ENCODE results near the gene ECI1.
A peak's percentile ranks its signal among the peaks of the same experiment; 100 is the strongest.

Gene ECI1

DNA sequence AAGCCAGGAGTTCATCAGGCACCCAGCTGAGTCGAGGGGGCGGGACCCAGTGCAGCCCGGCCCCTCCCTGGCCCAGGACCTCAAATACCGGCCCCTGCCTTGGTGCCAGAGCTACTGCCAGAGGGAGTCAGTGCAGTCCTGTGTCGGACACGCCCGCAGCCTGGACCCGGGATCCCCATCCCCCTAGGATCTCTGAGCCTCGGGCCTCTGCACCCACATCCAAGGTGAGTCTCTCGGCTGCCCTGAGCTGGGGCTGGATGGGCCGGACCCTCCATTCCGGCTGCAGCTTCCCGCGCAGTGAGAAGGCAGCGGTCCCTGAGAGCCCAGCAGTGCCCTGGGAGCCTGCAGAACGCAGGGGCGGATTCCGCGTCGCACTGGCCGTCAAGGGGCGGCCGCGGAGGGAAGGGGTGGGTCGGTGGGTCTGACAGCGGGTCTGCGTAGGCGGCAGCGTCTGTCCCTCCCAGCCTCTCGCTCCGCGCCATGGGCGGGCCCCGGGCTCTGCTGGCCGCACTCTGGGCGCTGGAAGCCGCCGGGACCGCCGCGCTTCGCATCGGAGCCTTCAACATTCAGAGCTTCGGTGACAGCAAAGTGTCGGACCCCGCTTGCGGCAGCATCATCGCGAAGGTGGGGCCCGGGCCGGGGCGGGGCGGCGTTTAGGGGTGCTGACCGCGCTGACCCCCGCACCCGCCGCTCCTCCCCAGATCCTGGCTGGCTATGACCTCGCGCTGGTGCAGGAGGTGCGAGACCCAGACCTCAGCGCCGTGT lies 14.9 kb downstream of the ECI1 start, which contains the start of gene DNASE1L2:
Gene DNASE1L2 (plus strand): TSS at position 108 of the 765 bp plus-strand sequence. CDS start 373 bp downstream, at position 481.
- no peak for DNase-seq (ENCODE audit: low spot score in 2 of 2)
- H3K27me3 Mint-ChIP-seq: no peaks in the 10 kb centered on the region
- H3K27ac Mint-ChIP-seq: no peak within 1 kb of the TSS
- ATAC-seq (ENCODE audit: low read depth): no peak
- H3K9me3 Mint-ChIP-seq: no peaks in the 10 kb centered on the region
- no peak within 1 kb of the TSS for H3K4me3 Mint-ChIP-seq
- no peaks in the 10 kb centered on the region for H3K4me1 Mint-ChIP-seq
- peaks cover 14% of the 10 kb centered on the region for H3K36me3 Mint-ChIP-seq

DNA sequence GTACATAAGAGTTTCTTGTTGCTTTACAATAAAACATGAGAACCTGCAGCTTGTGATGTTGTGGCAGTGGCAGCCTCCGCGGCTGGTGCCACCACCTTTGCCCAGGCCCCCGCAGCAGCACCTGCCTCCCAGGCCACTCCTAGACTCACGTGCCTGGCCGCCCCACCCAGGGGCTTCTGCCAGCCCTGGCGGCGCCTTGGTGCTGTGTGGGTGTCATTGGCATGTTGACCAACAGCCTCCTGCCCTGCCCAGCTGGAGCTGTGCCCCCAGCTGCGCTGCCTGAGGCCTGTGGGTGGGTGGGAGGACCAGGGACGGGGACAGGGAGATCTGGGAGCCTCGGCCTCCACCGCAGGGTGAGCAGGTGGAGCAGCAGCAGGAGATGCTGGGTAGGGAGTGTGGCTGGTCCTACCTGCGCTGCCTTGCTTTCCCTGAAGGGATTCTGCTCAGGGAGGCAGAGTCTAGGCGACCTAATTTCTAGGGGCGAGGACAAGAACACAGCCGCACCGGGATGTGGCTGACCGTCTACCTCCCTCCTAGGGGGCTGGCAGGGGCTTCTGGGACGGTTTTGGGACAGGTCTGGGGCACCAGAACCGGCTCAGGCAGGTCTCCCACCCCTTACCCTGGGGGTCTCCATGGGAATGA lies 15.6 kb downstream of the ECI1 start:
- ATAC-seq (ENCODE audit: low read depth) (no peak), DNase-seq (ENCODE audit: low spot score in 2 of 2) (no peak)
- Mint-ChIP-seq H3K27ac (no peak overlapping the region), H3K4me3 (no peak overlapping the region), H3K4me1 (no peaks in the 10 kb centered on the region), H3K9me3 (no peaks in the 10 kb centered on the region), H3K36me3 (peaks cover 14% of the 10 kb centered on the region), H3K27me3 (no peaks in the 10 kb centered on the region)

DNA sequence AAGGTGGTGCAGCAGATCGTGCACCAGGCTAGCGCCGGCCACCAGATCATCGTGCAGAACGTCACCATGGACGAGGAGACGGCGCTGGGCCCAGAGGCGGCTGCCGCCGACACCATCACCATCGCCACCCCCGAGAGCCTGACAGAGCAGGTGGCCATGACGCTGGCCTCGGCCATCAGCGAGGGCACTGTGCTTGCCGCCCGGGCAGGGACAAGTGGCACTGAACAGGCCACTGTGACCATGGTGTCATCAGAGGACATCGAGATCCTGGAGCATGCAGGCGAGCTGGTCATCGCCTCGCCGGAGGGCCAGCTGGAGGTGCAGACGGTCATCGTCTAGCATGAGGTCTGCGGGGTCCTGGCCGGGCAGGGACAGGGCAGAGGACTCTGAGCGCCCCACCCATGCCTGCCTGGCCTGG lies 16.1 kb downstream of the ECI1 start:
- Mint-ChIP-seq H3K4me3 (no peak overlapping the region), H3K27ac (no peak overlapping the region), H3K27me3 (no peaks in the 10 kb centered on the region), H3K36me3 (peaks cover 16% of the 10 kb centered on the region), H3K4me1 (no peaks in the 10 kb centered on the region), H3K9me3 (no peaks in the 10 kb centered on the region)
- no peak for ATAC-seq (ENCODE audit: low read depth)
- DNase-seq (ENCODE audit: low spot score in 2 of 2): no peak

DNA sequence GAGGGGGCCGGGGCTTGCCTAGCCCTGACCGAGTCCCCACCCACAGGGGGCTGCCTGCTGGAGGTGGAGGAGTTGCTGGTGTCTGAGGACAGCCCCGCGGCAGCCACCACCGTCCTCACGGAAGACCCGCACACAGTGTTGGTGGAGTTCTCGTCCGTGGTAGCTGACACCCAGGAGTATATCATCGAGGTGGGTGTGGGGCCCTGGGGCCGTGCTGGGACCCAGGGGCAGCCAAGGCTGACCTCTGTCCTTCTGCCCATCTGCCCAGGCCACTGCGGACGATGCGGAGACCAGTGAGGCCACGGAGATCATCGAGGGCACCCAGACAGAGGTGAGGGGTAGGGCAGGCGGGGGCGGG lies 16.6 kb downstream of the ECI1 start:
- Mint-ChIP-seq H3K4me1 (no peaks in the 10 kb centered on the region), H3K27me3 (no peaks in the 10 kb centered on the region), H3K36me3 (peaks cover 20% of the 10 kb centered on the region), H3K4me3 (no peak overlapping the region), H3K27ac (no peak overlapping the region), H3K9me3 (no peaks in the 10 kb centered on the region)
- no peak for DNase-seq (ENCODE audit: low spot score in 2 of 2)
- no peak for ATAC-seq (ENCODE audit: low read depth)

DNA sequence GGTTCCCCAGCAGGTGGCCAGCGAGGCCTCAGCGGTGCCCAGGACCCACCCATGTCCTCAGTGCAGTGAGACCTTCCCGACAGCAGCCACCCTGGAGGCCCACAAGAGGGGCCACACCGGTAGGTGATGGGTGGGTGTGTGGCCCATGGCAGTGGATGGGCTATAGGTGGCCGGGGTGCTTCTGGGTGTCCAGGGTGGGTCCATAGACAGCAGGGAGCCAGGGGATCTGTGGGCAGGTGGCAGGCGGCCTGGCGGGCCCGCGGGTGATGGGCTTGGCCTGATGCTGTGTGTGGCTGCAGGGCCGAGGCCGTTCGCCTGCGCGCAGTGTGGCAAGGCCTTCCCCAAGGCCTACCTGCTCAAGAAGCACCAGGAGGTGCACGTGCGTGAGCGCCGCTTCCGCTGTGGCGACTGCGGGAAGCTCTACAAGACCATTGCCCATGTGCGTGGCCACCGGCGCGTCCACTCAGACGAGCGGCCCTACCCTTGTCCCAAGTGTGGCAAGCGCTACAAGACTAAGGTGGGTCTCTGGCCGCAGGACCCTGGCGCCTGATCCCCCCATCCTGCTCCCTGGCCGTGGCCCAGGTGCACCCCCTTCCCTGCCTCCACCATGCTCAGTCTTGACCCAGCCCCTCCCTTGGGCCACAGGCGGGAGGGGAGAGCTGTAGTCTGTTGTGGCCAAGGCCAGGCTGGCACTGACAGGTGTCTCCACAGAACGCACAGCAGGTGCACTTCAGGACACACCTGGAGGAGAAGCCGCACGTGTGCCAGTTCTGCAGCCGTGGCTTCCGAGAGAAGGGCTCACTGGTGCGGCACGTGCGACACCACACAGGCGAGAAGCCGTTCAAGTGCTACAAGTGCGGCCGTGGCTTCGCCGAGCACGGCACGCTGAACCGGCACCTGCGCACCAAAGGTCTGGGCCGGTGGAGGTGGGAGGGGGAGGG lies 17.2 kb downstream of the ECI1 start:
- ATAC-seq (ENCODE audit: low read depth): peak; percentile 38
- Mint-ChIP-seq H3K27ac (no peak overlapping the region), H3K27me3 (no peaks in the 10 kb centered on the region)

DNA sequence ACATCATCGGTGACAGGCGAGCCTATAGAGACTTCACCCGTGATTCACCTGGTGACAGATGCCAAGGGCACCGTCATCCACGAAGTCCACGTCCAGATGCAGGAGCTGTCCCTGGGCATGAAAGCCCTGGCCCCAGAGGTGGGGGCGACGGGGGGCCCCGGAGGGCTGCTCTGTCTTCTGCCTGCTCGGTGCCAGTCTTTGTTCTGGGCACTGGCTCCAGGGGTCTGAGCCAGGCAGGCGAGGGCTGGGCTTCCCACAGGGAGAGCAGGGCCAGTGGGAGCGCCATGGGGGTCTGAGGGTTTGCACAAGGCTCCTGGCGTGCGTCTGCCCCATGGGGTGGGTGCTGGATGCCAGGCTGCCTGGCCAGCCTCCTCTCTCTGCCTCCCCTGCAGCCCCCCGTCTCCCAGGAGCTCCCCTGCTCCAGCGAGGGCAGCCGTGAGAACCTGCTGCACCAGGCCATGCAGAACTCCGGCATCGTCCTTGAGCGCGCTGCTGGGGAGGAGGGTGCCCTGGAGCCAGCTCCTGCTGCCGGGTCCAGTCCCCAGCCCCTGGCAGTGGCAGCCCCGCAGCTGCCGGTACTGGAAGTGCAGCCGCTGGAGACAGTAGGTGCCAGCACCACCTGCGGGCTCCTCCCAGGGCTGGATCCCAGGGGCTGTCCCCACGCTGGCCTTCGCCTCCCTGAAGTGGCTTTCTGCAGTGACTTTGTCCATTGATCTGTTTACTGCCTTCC lies 18.2 kb downstream of the ECI1 start:
- ATAC-seq (ENCODE audit: low read depth) (no peak), DNase-seq (ENCODE audit: low spot score in 2 of 2) (no peak)
- Mint-ChIP-seq H3K9me3 (no peaks in the 10 kb centered on the region), H3K36me3 (peaks cover 22% of the 10 kb centered on the region), H3K4me1 (no peaks in the 10 kb centered on the region), H3K27ac (no peak overlapping the region), H3K27me3 (no peaks in the 10 kb centered on the region), H3K4me3 (no peak overlapping the region)

More for the DNA sequence above, 17.2 kb downstream of the ECI1 start:
- no peak for DNase-seq (ENCODE audit: low spot score in 2 of 2)
- H3K36me3 Mint-ChIP-seq: peaks cover 21% of the 10 kb centered on the region
- H3K9me3 Mint-ChIP-seq: no peaks in the 10 kb centered on the region
- no peaks in the 10 kb centered on the region for H3K4me1 Mint-ChIP-seq
- no peak overlapping the region for H3K4me3 Mint-ChIP-seq

DNA sequence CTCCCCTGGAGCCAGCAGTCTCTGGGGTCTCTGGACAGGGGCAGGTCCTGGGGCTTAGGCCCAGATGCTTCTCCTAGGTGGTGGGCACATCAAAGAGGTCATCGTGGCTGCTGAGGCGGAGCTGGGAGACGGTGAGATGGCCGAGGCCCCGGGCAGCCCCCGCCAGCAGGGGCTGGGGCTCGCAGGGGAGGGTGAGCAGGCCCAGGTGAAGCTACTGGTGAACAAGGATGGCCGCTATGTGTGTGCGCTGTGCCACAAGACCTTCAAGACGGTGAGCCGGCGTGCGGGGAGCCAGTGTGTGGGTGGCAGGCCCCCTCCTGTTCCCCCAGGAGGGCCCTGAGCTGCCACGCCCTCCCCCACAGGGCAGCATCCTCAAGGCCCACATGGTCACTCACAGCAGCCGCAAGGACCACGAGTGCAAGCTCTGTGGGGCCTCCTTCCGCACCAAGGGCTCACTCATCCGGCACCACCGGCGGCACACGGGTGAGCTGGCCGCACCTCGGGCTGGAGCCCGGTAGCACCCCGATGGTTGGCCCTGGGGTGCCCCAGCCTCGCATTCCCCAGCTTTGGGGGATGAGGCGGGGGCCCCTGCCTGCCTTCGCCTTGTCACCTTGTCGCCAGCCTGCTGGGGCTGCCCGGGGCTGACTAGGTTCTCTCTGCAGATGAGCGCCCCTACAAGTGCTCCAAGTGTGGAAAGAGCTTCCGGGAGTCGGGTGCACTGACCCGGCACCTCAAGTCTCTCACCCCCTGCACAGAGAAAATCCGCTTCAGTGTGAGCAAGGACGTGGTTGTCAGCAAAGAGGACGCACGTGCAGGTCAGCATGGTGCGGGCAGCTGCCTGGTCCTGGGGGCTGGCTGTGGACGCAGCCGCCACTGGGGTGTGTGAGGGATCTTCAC lies 19.0 kb downstream of the ECI1 start:
- H3K36me3 Mint-ChIP-seq: peaks cover 22% of the 10 kb centered on the region
- H3K27me3 Mint-ChIP-seq: no peaks in the 10 kb centered on the region
- DNase-seq (ENCODE audit: low spot score in 2 of 2) (no peak), ATAC-seq (ENCODE audit: low read depth) (no peak)
- no peak overlapping the region for H3K4me3 Mint-ChIP-seq
- no peaks in the 10 kb centered on the region for H3K9me3 Mint-ChIP-seq
- H3K27ac Mint-ChIP-seq: no peak overlapping the region
- H3K4me1 Mint-ChIP-seq: no peaks in the 10 kb centered on the region

DNA sequence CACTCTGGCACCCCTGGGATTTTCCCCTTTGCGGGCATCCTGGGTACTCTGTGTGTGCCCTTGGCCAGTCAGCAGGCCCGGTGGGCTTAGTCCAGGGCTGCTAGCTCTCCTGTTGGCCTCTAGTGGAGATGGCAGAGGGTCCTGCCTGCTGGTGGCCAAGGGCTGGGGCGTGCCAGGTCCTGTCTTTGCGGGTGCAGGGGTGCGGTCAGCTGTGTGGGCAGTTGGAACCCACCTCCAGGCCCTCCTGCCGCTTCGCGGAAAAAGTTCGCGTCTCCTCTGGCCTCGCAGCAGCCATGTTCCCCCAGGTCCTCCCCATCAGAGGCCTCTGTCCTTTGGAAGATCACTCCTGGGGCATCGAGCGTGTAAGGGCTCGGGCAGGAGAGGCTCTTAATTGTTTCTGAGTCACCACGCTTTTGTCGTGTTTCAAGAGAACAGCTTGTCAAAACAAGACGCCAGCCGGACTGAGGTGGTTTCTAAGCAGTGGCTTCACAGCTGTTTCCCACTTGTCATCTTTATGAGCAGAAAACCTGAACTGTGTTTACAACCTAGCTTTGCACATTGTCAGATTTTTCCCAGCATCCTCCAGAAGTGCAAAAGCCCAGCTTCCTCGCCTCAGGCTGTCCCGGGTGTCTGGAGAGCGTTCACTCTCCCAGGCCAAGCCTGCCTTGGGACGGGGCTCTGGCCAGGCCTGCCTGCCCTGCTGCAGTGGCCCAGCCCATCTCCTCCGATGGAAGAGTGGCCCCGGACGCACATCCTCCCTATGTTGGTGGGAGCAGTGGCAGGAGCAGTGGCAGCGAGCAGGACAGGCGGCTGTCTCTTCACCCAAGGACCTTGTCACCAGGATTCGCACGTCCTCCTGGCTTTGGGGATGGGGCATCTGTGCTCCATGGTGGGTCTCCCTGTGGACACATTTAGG lies 20.1 kb downstream of the ECI1 start:
- no peak overlapping the region for H3K27ac Mint-ChIP-seq
- no peak for DNase-seq (ENCODE audit: low spot score in 2 of 2)
- no peaks in the 10 kb centered on the region for H3K9me3 Mint-ChIP-seq
- H3K36me3 Mint-ChIP-seq: peaks cover 24% of the 10 kb centered on the region
- H3K4me1 Mint-ChIP-seq: peaks cover 3% of the 10 kb centered on the region
- H3K27me3 Mint-ChIP-seq: no peaks in the 10 kb centered on the region
- no peak overlapping the region for H3K4me3 Mint-ChIP-seq
- no peak for ATAC-seq (ENCODE audit: low read depth)

DNA sequence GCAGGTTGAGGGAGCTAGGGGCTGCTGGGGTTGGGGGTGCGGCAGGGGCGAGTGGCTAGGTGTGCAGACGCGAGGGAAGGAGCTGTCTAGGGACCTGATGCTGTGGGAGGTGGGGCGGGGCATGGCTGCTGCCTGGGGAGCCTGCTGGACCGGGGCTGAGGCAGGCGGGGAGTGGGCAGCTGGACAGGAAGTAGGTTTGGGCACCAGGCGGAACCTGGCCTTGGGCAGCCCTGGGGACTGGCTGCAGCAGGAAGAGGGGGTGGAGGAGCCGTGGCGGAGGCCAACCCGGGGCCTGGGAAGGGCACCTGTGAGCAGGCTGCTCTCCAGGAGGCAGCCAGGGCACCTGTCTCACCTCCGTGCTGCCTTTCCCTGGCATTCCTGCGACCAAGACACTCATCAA lies 21.0 kb downstream of the ECI1 start:
- Mint-ChIP-seq H3K36me3 (peaks cover 23% of the 10 kb centered on the region), H3K4me1 (peaks cover 7% of the 10 kb centered on the region), H3K4me3 (no peak overlapping the region), H3K9me3 (no peaks in the 10 kb centered on the region), H3K27ac (no peak overlapping the region), H3K27me3 (no peaks in the 10 kb centered on the region)
- ATAC-seq (ENCODE audit: low read depth) (no peak), DNase-seq (ENCODE audit: low spot score in 2 of 2) (no peak)

DNA sequence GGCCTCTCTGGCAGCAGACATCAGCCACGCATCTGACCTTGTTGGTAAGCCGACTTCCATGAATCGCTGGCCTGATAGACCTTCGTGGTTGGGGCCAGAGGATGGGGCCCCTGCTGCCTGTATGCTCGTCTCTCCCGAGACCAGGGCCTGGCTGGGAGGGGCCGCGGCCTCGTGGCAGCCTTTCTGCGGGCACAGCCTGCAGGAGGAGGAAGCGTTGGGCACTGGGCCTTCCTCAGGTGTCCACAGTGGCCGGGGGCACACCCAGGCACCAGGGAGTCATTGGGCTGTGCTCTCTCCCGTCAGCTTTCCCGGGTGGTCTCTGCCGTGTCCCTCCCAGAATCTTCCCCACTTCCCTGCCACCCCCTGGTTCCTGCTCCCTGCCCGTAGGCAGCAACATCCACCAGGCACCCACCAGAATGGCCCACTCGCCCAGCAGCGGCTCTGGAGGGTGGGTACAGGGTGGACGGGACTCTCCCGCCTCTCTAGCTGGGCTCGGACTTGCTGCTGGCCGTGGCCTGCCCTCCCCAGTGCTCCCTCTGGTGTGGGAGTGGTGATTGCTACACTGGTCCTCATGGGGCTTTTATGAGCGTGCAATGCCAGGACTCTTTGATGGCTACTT lies 21.6 kb downstream of the ECI1 start:
- H3K27me3 Mint-ChIP-seq: no peaks in the 10 kb centered on the region
- no peak overlapping the region for H3K4me3 Mint-ChIP-seq
- no peak for ATAC-seq (ENCODE audit: low read depth)

DNA sequence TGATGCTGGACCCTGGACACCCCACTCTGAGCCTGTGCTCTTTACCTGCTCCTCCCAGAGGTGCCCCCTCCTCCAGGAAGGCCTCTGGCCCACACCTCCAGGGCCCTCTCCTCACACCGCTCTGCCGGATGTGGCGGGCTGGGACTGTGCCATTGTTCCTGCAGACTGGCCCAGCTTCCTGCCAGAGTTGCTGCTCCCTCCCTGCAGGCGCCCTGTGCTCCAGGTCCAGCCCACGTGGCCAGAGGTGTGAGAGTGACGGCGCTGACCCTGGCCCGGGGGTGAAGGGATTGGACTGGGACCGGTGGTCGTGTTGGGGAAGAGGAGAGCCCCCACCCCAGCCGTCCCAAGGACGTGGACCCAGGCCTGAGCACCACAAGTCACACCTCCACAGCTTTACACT lies 22.3 kb downstream of the ECI1 start:
- H3K27me3 Mint-ChIP-seq: no peaks in the 10 kb centered on the region
- peaks cover 7% of the 10 kb centered on the region for H3K4me1 Mint-ChIP-seq
- ATAC-seq (ENCODE audit: low read depth) (no peak), DNase-seq (ENCODE audit: low spot score in 2 of 2) (no peak)
- no peaks in the 10 kb centered on the region for H3K9me3 Mint-ChIP-seq
- no peak overlapping the region for H3K4me3 Mint-ChIP-seq
- no peak overlapping the region for H3K27ac Mint-ChIP-seq
- H3K36me3 Mint-ChIP-seq: peaks cover 15% of the 10 kb centered on the region

More for the DNA sequence above, 21.6 kb downstream of the ECI1 start:
- H3K27ac Mint-ChIP-seq: no peak overlapping the region
- no peaks in the 10 kb centered on the region for H3K9me3 Mint-ChIP-seq
- H3K4me1 Mint-ChIP-seq: peaks cover 7% of the 10 kb centered on the region
- DNase-seq (ENCODE audit: low spot score in 2 of 2): no peak
- H3K36me3 Mint-ChIP-seq: peaks cover 19% of the 10 kb centered on the region

Data from memory B cell (primary cell).